OCI-LY7 (cell line): ENCODE data around the gene LYPD8. TPM values are rescaled to one million over a fixed set of nuclear protein-coding genes. Genes with fewer than 3 reads are reported as not detected.

ENCODE experiments used
- BruUV-seq: library from RNA; stranded (reverse); fragments of 400-500 nt; replicated peaks from 2 replicates; lab custom pipeline; 2021; lab: Mats Ljungman, UMichigan
- CTCF ChIA-PET: fragments of 300-600 bp; sonication (Branson Sonifier 250); formaldehyde crosslinking; loops from one replicate; lab custom pipeline; 2022; ENCODE audit warnings: antibody characterized with exemption; ENCODE audit not compliant: unreplicated experiment; lab: Charles Lee
- POLR2A ChIA-PET: fragments of 300-600 bp; sonication (Branson Sonifier 250); formaldehyde crosslinking; loops from one replicate; lab custom pipeline; 2022; ENCODE audit warnings: antibody characterized with exemption; lab: Charles Lee
- DNase-seq: peaks from one replicate; pipeline ENCODE4 v3.0.0-alpha.2; 2015; ENCODE audit warnings: low spot score
- H2AFZ ChIP-seq: fragments of 200-600 bp; sonication (generic), shearing (Covaris generic); 2 replicates; pipeline ENCODE4 v1.6.1; 2014; ENCODE audit warnings: mild to moderate bottlenecking, antibody characterized with exemption, low read length, moderate library complexity
- H3K27ac ChIP-seq: fragments of 200-600 bp; sonication (generic); 2 replicates; pipeline ENCODE4 v1.5.1; 2014; ENCODE audit warnings: mixed run types, low read depth, mild to moderate bottlenecking, moderate library complexity, low read length, inconsistent platforms; ENCODE audit not compliant: poor library complexity, severe bottlenecking
- H3K36me3 ChIP-seq: fragments of 200-600 bp; sonication (generic); 2 replicates; pipeline ENCODE4 v1.6.1; 2014; ENCODE audit warnings: mild to moderate bottlenecking, antibody characterized with exemption, low read length, moderate library complexity, mixed read lengths; ENCODE audit not compliant: insufficient read depth
- H3K4me1 ChIP-seq: fragments of 200-600 bp; sonication (generic); 2 replicates; pipeline ENCODE4 v1.5.1; 2014; ENCODE audit warnings: mild to moderate bottlenecking, low read length; ENCODE audit not compliant: insufficient read depth, poor library complexity, severe bottlenecking
- H3K4me2 ChIP-seq: fragments of 200-600 bp; sonication (generic); 2 replicates; pipeline ENCODE4 v1.6.1; 2014; ENCODE audit warnings: mild to moderate bottlenecking, low read length
- H3K4me3 ChIP-seq: fragments of 200-600 bp; sonication (generic); 2 replicates; pipeline ENCODE4 v1.5.1; 2014; ENCODE audit warnings: mild to moderate bottlenecking, low read depth, low read length; ENCODE audit not compliant: poor library complexity, severe bottlenecking
- H3K79me2 ChIP-seq: fragments of 200-600 bp; sonication (generic); 2 replicates; pipeline ENCODE4 v1.6.1; 2016; ENCODE audit warnings: low read depth, mild to moderate bottlenecking, low read length, moderate library complexity, mixed read lengths; ENCODE audit not compliant: insufficient read depth
- H3K9me2 ChIP-seq: fragments of 200-600 bp; sonication (generic); 2 replicates; pipeline ENCODE4 v1.6.1; 2016; ENCODE audit warnings: mild to moderate bottlenecking, low read length, mixed read lengths; ENCODE audit not compliant: insufficient read depth
- H3K9me3 ChIP-seq: fragments of 200-600 bp; sonication (generic); 2 replicates; pipeline ENCODE4 v1.6.1; 2014; ENCODE audit warnings: mild to moderate bottlenecking, mixed run types, low read length, mixed read lengths
- H4K20me1 ChIP-seq: fragments of 200-600 bp; sonication (generic); 2 replicates; pipeline ENCODE4 v1.6.1; 2014; ENCODE audit warnings: mild to moderate bottlenecking, antibody characterized with exemption, low read length, moderate library complexity, mixed read lengths; ENCODE audit not compliant: insufficient read depth
- EZH2phosphoT487 ChIP-seq: fragments of 200-600 bp; sonication (generic); IDR thresholded peaks from 2 replicates; pipeline ENCODE4 v1.6.1; 2018; ENCODE audit warnings: low read depth, borderline replicate concordance, mild to moderate bottlenecking, mixed run types, antibody characterized with exemption, low read length, moderate library complexity, mixed read lengths
- intact Hi-C: fragments of 100-400 bp; cut with micrococcal nuclease; formaldehyde crosslinking; loops from one replicate; pipeline ENCODE4 v1.10.0; 2022; ENCODE audit not compliant: unreplicated experiment
- total RNA-seq, 2 experiments: library from RNA; depleted of rRNA in 1 of 2; stranded (reverse); fragments of >200 nt in 1 of 2; shearing (Covaris generic) in 1 of 2; gene quantifications; 2 replicates each; pipeline ENCODE4 v1.2.3, GENCODE V29; 2014 to 2022
- TF ChIP-seq, protein P1 (sequence below): fragments of 200-600 bp; sonication (generic); conservative IDR thresholded peaks from 2 replicates; pipeline ENCODE4 v1.5.1; 2014; ENCODE audit warnings: mild to moderate bottlenecking, antibody characterized with exemption, low read length, moderate library complexity, mixed read lengths

LYPD8 gene
- total RNA-seq, 2 experiments from 2014 or later: not detected

DNA sequence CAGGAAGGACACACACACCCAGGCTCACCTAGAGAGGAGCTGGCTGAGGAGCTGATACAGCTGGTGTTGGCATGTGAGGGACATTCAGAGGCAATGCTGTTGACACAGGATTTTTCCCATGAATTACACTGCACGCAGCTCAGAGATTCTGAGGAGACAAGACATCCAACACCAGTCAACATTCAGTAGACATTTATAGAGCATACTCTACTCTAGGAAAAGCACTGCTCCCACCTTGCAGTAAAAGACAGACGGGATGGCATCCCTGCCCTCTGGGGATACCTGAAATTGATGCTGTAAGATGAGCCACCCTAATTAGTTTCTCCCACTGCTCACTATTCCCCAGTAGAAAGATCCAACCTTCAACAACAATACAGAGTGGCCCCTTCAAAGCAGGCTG lies 5.1 kb downstream of the LYPD8 start:
- Histone ChIP-seq H4K20me1 (no peaks in the 10 kb centered on the region), H3K9me2 (no peaks in the 10 kb centered on the region), H3K4me2 (no peak overlapping the region), H3K79me2 (no peaks in the 10 kb centered on the region), H3K27ac (no peak overlapping the region), H3K4me3 (no peak overlapping the region), H3K36me3 (no peaks in the 10 kb centered on the region), H2AFZ (no peak overlapping the region), H3K9me3 (peaks cover 13% of the 10 kb centered on the region), H3K4me1 (no peaks in the 10 kb centered on the region)
- CTCF ChIA-PET: no interaction called here
- TF ChIP-seq, protein P1, sequence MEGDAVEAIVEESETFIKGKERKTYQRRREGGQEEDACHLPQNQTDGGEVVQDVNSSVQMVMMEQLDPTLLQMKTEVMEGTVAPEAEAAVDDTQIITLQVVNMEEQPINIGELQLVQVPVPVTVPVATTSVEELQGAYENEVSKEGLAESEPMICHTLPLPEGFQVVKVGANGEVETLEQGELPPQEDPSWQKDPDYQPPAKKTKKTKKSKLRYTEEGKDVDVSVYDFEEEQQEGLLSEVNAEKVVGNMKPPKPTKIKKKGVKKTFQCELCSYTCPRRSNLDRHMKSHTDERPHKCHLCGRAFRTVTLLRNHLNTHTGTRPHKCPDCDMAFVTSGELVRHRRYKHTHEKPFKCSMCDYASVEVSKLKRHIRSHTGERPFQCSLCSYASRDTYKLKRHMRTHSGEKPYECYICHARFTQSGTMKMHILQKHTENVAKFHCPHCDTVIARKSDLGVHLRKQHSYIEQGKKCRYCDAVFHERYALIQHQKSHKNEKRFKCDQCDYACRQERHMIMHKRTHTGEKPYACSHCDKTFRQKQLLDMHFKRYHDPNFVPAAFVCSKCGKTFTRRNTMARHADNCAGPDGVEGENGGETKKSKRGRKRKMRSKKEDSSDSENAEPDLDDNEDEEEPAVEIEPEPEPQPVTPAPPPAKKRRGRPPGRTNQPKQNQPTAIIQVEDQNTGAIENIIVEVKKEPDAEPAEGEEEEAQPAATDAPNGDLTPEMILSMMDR: no peak
- TF ChIP-seq EZH2phosphoT487: no peak
- intact Hi-C loops: no loop called here
- BruUV-seq: no TSS peak
- POLR2A ChIA-PET: interaction anchor here (1.0 kb wide), 1 partner anchor 31 kb away, joined by 5 read pairs; no protein-coding TSS in a partner anchor
- no peak for DNase-seq

DNA sequence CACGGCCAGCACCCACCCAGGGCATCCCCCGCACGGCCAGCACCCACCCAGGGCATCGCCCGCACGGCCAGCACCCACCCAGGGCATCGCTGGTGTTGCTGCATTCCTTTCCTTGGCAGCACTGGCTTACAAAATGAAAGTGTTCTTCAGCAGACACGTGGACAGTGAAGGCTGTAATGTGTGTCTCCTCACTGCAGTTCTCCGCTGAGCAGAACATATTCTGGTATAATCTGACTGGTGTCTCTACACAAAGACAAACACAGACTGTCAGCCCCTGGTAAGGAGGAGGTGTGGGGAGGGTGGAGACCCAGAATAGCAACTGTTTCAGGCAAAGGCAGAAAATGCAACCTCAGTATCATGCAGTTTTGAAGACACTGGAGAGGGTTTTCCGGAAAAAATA lies 7.3 kb downstream of the LYPD8 start:
- no peak overlapping the region for H3K4me2 ChIP-seq
- intact Hi-C loops: loop anchor here (10.0 kb wide), 1 partner anchor 63 kb away; no protein-coding TSS in a partner anchor
- no peaks in the 10 kb centered on the region for H4K20me1 ChIP-seq
- ChIA-PET POLR2A (interaction anchor here (1.0 kb wide), 1 partner anchor 24 kb away, joined by 3 read pairs; no protein-coding TSS in a partner anchor), CTCF (interaction anchor here (0.6 kb wide), 1 partner anchor 50 kb away, joined by 3 read pairs; no protein-coding TSS in a partner anchor)
- DNase-seq: no peak
- no peaks in the 10 kb centered on the region for H3K36me3 ChIP-seq
- H3K4me1 ChIP-seq: no peaks in the 10 kb centered on the region
- TF ChIP-seq EZH2phosphoT487: no peak
- TF ChIP-seq, protein P1: no peak
- H3K27ac ChIP-seq: no peak overlapping the region
- H2AFZ ChIP-seq: no peak overlapping the region
- no TSS peak for BruUV-seq
- H3K9me3 ChIP-seq: peaks cover 2% of the 10 kb centered on the region
- no peak overlapping the region for H3K4me3 ChIP-seq
- H3K79me2 ChIP-seq: no peaks in the 10 kb centered on the region
- H3K9me2 ChIP-seq: no peaks in the 10 kb centered on the region

DNA sequence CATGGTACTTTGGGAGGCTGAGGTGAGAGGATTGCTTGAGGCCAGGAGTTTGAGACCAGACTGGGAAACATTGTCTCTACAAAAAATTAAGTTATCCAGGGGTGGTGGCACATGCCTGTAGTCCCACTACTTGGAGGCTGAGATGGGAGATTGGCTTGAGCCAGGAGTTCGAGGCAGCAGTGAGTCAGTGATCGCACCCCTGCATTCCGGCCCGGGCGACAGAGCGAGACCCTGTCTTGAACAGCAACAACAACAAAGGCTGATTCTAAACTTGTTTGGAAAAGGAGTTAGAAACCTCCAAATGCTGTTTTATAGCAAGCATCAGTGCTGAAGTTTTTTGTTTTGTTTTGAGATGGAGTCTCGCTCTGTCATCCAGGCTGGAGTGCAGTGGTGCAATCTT lies 14.7 kb downstream of the LYPD8 start:
- Histone ChIP-seq H2AFZ (no peak overlapping the region), H3K4me3 (no peak overlapping the region), H3K4me2 (no peak overlapping the region), H3K9me2 (no peaks in the 10 kb centered on the region), H3K27ac (no peak overlapping the region), H3K4me1 (no peaks in the 10 kb centered on the region), H3K36me3 (no peaks in the 10 kb centered on the region), H4K20me1 (no peaks in the 10 kb centered on the region), H3K79me2 (no peaks in the 10 kb centered on the region), H3K9me3 (no peaks in the 10 kb centered on the region)
- intact Hi-C loops: loop anchor here (10.0 kb wide), 1 partner anchor 56 kb away; no protein-coding TSS in a partner anchor
- ChIA-PET CTCF (no interaction called here), POLR2A (no interaction called here)
- TF ChIP-seq EZH2phosphoT487: no peak
- BruUV-seq: no TSS peak
- DNase-seq: no peak
